SU-DHL-6 (cell line): ENCODE results near the gene TNFAIP8.
A peak's percentile ranks its signal among the peaks of the same experiment; 100 is the strongest.

Experiments used
- H2AFZ ChIP-seq: fragments of 200-600 bp; sonication (generic); 2 replicates; pipeline ENCODE4 v1.6.1; 2014; ENCODE audit warnings: low read depth, mild to moderate bottlenecking, moderate library complexity, mixed read lengths, antibody characterized with exemption, low read length; ENCODE audit not compliant: severe bottlenecking
- H3F3A ChIP-seq: fragments of 200-600 bp; shearing (Covaris generic); 2 replicates; pipeline ENCODE4 v1.6.0; 2016; ENCODE audit warnings: antibody characterized with exemption, mild to moderate bottlenecking; ENCODE audit not compliant: insufficient read depth
- H3K27ac ChIP-seq: fragments of 200-600 bp; sonication (generic); 2 replicates; pipeline ENCODE4 v1.5.1; 2016; ENCODE audit warnings: low read depth, mild to moderate bottlenecking, low read length, moderate library complexity, mixed read lengths
- H3K27me3 ChIP-seq: fragments of 200-600 bp; sonication (generic), shearing (Covaris generic); 2 replicates; pipeline ENCODE4 v1.6.0; 2014; ENCODE audit warnings: mild to moderate bottlenecking, low read length
- H3K36me3 ChIP-seq: fragments of 200-600 bp; sonication (generic); 2 replicates; pipeline ENCODE4 v1.6.1; 2014; ENCODE audit warnings: mild to moderate bottlenecking, low read length, mixed read lengths
- H3K4me2 ChIP-seq: fragments of 300-600, 200-600 bp; shearing (Covaris generic), sonication (generic); 2 replicates; pipeline ENCODE4 v1.6.0; 2014; ENCODE audit warnings: low read length, low read depth, mild to moderate bottlenecking; ENCODE audit not compliant: poor library complexity, severe bottlenecking
- H3K4me3 ChIP-seq: fragments of 200-600 bp; sonication (generic); 2 replicates; pipeline ENCODE4 v1.5.1; 2014; ENCODE audit warnings: antibody characterized with exemption, low read length, mild to moderate bottlenecking, mixed read lengths; ENCODE audit not compliant: insufficient read depth, poor library complexity, severe bottlenecking
- H3K79me2 ChIP-seq: fragments of 200-600 bp; sonication (generic); 2 replicates; pipeline ENCODE4 v1.6.1; 2014; ENCODE audit warnings: mild to moderate bottlenecking, low read length, moderate library complexity; ENCODE audit not compliant: insufficient read depth
- H3K9ac ChIP-seq: fragments of 200-600 bp; sonication (generic); 2 replicates; pipeline ENCODE4 v1.7.0; 2014; ENCODE audit warnings: mild to moderate bottlenecking, low read length
- H3K9me2 ChIP-seq: fragments of 200-600 bp; sonication (generic); replicated peaks from 2 replicates; pipeline ENCODE4 v1.6.1; 2014; ENCODE audit warnings: low read length; ENCODE audit not compliant: insufficient read depth
- H3K9me3 ChIP-seq: fragments of 200-600 bp; sonication (generic); 2 replicates; pipeline ENCODE4 v1.6.1; 2014; ENCODE audit warnings: low read length, mixed read lengths; ENCODE audit not compliant: insufficient read depth
- H4K20me1 ChIP-seq: fragments of 200-600 bp; sonication (generic); 2 replicates; pipeline ENCODE4 v1.6.1; 2014; ENCODE audit warnings: low read depth, mild to moderate bottlenecking, antibody characterized with exemption, low read length, moderate library complexity, mixed read lengths
- CTCF ChIP-seq: fragments of 200-600 bp; sonication (generic); IDR thresholded peaks from one replicate; pipeline ENCODE4 v1.5.1; 2017; ENCODE audit warnings: antibody characterized with exemption, mild to moderate bottlenecking, low read length, moderate library complexity; ENCODE audit not compliant: insufficient read depth, poor library complexity, severe bottlenecking
- EZH2phosphoT487 ChIP-seq: fragments of 200-600 bp; sonication (generic), shearing (Covaris generic); conservative IDR thresholded peaks from 2 replicates; pipeline ENCODE4 v1.6.1; 2018; ENCODE audit warnings: mild to moderate bottlenecking, antibody characterized with exemption, low read length, moderate library complexity, mixed read lengths

TNFAIP8 gene

GRCh38 chr5:119331566-119332095, 24.2 kb upstream of the TNFAIP8 start:
- Histone ChIP-seq H4K20me1 (no peaks in the 10 kb centered on the region), H2AFZ (no peak overlapping the region), H3K9me2 (no peaks in the 10 kb centered on the region), H3K27me3 (no peaks in the 10 kb centered on the region), H3K9me3 (no peaks in the 10 kb centered on the region), H3K9ac (no peak overlapping the region), H3K4me3 (no peak overlapping the region), H3K27ac (peak overlapping the region; percentile 98), H3K79me2 (peaks cover 78% of the 10 kb centered on the region), H3K36me3 (no peaks in the 10 kb centered on the region), H3K4me2 (peak overlapping the region; percentile 94), H3F3A (peaks cover 52% of the 10 kb centered on the region)
- TF ChIP-seq EZH2phosphoT487 (no peak), CTCF (no peak)

DNA sequence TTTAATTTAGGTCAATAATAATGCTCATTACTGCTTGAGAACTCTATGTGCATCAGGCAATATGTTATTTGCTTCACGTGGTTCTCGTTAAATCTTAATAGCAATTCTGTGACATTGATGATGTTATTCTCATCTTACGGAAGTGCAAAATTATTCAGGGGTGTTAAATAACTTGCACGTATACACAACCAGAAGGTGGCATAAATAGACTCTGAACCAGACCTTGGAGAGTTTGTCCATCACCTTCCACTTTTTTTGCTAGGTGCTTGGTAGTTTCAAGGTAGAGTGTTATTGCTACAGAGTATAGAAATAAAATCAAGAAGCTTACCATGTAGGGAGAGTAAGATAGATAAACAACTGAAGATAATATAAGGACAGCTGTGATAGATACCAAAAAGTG, 23.6 kb upstream of the TNFAIP8 start:
- Histone ChIP-seq H4K20me1 (no peaks in the 10 kb centered on the region), H3K4me3 (peak overlapping the region; percentile 56), H3K9me3 (no peaks in the 10 kb centered on the region), H3K9me2 (no peaks in the 10 kb centered on the region), H2AFZ (no peak overlapping the region), H3K27ac (peak overlapping the region; percentile 98), H3K4me2 (peak overlapping the region; percentile 94), H3K9ac (peak overlapping the region; percentile 56), H3K27me3 (no peaks in the 10 kb centered on the region), H3K36me3 (no peaks in the 10 kb centered on the region), H3F3A (peaks cover 58% of the 10 kb centered on the region), H3K79me2 (peaks cover 78% of the 10 kb centered on the region)
- TF ChIP-seq CTCF (no peak), EZH2phosphoT487 (no peak)

- Histone ChIP-seq H2AFZ (no peak overlapping the region), H3F3A (peaks cover 63% of the 10 kb centered on the region)
These were observed 22.8 kb upstream of the TNFAIP8 start for GRCh38 chr5:119332978-119333401.

More at GRCh38 chr5:119332978-119333401, 22.8 kb upstream of the TNFAIP8 start:
- TF ChIP-seq EZH2phosphoT487 (no peak), CTCF (no peak)
- no peaks in the 10 kb centered on the region for H3K27me3 ChIP-seq
- H4K20me1 ChIP-seq: no peaks in the 10 kb centered on the region
- H3K9ac ChIP-seq: peak overlapping the region; percentile 56
- no peaks in the 10 kb centered on the region for H3K9me2 ChIP-seq
- H3K4me2 ChIP-seq: peak overlapping the region; percentile 94
- H3K79me2 ChIP-seq: peaks cover 85% of the 10 kb centered on the region
- no peaks in the 10 kb centered on the region for H3K9me3 ChIP-seq
- no peaks in the 10 kb centered on the region for H3K36me3 ChIP-seq
- H3K27ac ChIP-seq: peak overlapping the region; percentile 98
- peak overlapping the region; percentile 56 for H3K4me3 ChIP-seq
